GM19043 (cell line): ENCODE results near the gene FLRT1.
"Not testable (repeated sequence)": the region's sequence is repeated elsewhere in the genome, so short reads cannot be mapped to it uniquely, and the experiment has no call there.

ENCODE experiments used
- ATAC-seq: cut with Tn5 transposase; IDR thresholded peaks from one replicate; pipeline ENCODE4 v1.9.1; 2021; ENCODE audit warnings: low read depth; ENCODE audit not compliant: unreplicated experiment

Gene FLRT1

DNA sequence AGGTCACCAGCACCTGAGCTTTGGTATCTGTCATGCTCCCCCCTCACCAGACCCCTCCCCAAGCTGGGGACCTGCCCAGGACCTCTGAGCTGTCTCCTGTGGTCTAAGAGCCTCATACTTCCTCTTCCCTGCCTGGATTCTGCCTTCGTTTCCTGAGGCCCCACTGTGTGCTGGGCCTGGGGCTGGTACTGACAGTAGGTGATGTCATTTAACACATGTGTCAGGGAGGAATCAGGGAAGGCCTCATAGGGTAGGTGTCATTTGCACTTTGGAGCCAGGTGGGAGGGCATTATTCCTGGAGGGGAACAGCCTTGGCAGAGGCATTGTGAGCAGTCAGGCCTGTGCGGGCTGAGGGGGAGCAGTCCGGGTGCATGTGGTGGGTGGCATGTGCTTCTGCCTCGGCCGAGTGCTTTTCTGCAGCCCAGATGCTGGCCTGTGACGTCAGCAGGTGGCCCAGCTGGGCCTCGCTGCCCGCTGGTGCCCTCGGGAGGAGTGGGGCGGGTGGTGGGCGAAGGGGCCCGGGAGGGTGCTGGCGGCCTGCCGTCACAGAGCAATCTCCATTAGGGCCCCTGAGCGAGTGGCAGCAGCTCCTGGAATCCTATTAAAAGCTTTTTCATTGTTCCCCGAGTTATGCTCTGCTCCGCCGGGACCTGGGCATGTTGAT lies 9.1 kb downstream of the FLRT1 start:
- ATAC-seq = no peak

DNA sequence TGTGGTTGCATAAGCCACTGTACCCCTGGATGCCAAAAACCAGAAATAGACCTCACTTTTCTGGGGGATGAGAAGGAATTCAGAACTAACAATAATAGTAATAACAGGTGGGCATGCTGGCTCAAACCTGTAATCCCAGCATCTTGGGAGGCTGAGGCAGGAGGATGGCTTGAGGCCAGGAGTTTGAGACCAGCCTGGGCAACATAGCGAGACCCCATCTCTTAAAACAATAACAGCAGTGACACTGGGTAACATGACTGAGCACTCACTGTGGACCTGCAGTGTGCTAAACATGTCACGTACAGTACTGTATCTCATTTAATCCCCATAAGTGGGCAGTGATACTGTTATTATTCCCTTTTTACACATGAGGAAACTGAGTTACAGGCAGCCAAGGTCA lies 10.0 kb downstream of the FLRT1 start:
- ATAC-seq = no peak

DNA sequence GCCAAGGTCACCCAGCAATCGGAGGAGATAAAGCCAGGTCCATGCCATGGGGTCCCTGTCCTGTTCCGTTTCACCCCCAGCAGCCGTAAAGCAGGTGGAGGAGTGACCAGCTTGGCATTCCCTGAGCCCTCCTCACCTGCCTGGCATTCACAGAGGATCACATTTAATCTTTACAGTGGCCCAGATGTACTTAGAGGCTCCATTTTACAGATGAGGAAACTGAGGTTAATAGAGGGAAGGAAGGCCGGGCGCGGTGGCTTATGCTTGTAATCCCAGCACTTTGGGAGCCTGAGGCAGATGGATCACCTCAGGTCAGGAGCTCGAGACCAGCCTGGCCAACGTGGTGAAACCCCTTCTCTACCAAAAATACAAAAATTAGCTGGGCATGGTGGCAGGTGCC lies 11.6 kb downstream of the FLRT1 start:
- ATAC-seq = not testable (repeated sequence)

DNA sequence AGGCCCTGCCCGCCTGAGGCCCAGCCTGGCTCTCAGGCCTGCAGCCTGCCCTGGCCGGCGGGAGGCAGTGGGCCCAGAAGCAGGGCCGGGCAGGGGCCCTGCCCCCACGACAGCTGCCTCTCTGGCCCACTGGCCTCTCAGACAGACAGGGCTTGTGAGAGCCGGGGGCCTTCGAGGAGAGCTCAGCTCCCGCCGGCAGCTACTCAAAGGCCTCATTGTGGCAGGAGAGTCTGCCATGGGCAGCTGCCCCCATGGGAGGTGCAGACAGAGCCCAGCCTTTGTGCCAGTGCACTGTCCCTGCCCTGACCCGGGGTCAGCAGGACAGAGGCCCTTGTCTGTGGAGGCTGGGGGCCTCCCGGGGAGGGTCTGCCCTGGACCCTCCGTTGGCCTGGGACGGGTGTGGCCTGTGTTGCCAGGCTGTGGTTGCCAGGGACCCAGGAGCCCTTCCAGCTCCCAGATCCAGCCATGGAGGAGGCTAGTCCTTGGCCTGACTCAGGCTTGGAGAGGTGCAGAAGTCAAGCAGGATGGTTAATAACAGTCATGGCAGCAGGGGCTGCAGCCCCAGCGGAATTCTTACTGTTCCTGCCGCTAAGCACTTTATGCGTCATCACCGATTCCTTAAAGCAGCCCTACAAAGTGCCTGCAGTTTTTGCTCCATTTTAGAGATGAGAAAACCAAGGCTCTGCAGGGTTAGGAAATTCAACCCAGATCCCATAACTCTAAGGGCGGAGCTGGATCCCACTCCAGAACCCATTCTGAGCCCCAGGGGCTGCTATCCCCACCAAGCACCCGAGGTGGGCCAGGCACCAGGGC lies 12.5 kb downstream of the FLRT1 start:
- no peak for ATAC-seq

DNA sequence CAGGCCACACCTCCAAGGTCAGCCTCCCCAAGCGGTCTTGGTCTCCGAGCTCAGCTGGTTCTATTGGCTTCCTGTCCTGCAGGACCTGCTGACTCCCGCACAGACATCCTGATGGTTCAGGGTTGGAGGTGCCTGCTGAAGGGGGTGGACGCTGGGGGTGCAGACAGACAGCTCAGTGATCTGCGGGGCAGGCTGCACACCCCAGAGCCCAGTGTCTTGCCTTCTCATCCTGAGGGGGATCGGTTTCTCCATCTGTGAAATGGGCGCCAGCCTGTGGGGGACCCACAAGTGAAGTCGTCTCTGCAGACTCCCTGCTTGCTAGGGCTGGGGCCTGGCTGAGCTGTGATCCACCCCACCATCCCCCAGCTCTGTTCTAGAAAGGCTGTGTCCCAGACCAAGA lies 13.8 kb downstream of the FLRT1 start:
- ATAC-seq = no peak

DNA sequence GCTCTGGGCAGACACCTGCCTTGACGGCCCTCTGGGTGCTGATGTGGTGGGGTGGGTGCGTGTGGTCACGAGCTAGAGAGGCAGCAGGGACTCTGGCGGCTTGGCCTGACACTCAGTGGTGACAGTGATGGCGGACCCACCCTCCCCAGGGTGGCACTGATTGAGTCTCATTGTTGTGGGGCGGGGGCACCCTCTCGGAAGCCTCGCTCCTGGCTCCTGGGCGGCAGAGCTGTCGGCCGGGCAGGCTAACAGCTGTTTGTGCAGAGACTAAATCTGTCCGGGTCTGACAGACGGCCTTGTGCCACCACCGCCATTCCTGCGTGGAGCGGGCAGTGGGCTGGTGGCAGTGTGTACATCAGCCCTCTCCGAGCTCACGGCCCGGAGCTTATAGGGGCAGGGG lies 15.6 kb downstream of the FLRT1 start:
- ATAC-seq = no peak

DNA sequence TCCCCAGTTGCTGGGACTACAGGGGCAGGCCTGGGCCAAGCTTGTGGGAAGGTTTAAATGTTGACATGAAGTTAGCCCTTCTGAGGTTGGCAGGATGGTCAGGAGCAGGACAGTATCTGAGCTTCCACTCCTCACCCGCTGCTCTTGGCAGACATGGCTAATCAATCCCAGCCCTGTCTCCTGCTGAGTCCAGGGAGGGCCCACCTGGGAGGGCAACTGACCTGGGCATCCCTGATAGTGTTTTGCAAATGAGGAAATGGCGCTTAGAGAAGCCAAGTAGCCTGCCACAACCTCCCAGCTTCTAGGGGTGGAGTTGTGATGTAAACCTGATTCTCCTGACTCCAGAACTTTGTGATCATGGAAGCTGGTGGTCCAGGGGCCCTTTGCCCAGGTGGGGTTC lies 16.7 kb downstream of the FLRT1 start:
- no peak for ATAC-seq

DNA sequence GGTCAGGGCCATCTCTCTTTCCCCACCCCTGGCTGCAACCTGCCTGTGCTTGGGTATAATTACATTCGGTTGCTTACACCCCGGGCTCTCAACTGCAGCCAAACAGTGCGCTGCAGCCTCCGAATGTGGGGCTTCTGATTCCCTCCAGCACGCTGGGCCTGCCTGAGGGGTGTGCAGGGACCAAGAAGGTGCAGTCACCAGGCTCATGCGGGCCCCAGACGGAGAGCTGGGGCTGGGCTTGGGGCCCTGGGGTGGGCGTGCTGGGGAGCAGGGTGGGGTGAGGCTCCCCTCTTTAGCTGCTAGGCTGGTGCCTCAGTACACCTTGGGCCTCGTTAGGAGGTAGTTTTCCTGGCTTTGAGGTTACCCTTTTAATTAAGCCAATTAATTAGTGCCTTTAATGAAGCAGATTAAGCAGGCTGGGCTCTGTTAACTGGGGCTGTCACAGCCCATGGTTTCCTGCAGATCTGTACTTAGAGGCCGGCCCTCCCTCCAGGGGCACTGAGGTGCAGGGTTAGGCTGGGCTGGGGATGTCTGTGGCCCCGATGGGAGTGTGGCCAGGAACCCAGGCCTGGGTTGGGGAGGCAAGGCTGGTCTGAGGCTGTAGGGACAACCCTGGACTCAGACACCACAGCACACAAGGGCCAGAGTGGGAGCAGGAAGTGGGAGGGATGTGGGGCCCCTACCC lies 17.3 kb downstream of the FLRT1 start:
- ATAC-seq = no peak

DNA sequence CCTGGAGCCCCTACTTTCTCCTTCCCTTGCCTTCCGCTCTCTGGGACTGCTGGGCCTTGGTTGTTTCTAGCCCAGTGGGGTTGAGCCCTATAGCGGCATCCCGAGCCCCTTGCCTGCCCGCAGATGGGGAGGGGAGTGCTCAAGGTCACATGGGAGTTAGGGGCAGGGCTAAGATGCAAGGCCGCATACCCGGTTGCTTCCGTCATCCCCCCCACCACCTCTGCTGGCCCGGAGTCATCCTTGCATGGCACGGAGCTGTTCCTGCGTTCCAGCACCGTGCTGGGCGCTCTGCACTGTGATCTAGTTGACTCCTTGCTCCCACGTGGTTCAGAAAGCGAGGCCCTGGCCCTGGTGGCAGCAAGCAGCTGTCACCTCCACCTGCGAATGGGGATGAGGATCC lies 18.0 kb downstream of the FLRT1 start:
- no peak for ATAC-seq

DNA sequence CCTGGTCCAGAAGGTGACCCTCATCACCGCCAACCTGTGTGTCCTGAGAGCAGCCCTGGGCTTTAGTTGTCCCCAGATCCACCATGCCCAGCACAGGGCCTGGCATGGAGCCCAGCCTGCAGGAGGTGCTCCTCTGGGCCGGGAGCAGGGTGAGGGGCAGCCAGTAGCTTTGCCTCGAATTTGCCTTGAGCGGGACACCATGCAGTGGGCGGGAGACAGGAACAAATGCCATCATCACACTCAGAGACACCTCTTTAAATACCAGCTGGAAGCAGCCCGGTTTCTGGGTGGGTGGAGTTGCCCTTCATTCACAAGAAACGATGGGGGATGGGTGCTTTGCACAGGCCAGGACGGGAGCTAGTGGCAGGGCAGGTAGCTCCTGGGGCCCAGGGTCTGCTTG lies 19.3 kb downstream of the FLRT1 start:
- no peak for ATAC-seq

DNA sequence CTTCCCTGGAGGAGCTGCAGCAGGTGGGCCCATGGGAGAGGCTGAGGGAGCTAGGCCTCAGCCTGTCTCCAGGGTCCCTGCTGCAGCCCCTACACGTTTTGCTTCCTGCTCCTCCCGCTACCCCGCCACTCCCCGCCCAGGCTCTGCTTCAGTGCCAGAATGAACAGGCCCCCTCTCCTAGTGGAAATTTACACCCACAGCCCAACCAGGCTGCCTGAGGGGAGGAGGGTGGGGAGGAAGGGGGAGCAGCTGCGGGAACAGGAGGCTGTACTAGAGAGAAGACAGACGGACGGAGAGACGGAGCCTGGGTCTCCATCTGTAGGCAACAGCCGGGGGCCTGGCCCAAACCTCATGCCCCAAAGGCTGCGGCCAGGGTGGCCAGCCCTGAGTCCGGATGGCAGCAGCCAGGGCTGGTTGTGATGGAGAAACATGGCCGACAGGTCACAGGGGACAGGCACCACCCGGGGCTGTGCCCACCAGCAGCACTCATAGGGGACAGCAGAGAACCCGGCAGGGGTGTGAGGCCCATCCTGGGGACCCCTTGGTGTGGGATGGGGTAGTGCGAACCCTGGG lies 20.6 kb downstream of the FLRT1 start:
- no peak for ATAC-seq

DNA sequence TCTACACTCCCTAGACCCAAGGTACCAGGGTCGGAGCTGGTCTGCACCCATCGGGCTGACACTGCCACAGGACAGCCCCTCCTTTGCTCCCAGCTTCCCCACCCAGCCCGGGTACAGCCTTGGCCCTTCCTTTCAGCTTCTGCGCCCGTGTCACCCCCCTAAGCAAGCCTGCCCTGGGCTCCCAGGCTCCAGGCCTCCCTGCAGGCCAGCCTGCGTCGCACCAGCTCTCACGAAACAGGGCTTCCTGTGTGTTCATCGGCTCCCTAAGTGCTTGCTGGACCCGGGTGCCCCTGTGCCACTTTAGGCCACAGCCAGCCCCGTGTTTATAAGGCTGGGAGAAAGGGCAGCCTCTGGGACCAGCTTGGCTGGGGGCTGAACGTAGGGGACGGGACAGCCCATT lies 21.1 kb downstream of the FLRT1 start:
- ATAC-seq = no peak

DNA sequence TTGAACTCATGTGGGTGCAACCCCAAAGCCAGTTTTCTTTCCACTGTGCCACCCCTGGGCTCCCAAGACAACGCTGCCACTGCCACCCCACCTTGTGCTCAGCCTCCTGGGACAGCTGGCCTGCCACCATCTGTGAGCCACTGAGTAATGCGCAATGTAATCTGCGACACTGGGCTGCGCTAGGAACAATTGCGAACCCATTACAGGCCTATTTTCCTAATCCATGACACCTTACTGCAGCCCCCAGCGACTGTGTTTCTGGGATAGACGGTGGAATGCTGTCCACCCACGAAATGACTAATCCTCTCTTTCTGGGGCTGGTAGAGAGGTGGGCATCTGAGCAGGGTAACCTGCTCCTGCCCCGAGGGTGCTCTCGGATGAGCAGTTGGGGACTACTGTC lies 22.2 kb downstream of the FLRT1 start:
- no peak for ATAC-seq

DNA sequence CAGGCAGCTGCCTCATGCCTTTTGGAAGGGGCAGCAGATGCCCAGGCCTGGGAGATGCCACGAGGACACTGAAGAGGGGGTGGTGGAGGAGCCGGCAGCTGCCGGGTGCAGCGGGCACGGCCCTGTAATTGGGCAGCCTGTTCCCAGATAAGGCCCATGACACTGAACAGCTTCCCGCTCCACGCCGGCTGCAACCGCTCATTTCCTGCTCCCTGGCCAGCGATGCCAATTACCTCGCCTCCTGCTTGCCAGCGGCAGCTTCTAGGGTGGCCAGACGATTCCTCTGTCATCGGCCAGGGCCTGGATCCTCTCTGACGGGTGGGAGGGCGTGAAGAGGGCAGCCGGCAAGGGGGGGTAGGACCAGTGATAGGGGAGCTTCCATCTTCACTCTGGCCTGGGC lies 22.8 kb downstream of the FLRT1 start:
- no peak for ATAC-seq

DNA sequence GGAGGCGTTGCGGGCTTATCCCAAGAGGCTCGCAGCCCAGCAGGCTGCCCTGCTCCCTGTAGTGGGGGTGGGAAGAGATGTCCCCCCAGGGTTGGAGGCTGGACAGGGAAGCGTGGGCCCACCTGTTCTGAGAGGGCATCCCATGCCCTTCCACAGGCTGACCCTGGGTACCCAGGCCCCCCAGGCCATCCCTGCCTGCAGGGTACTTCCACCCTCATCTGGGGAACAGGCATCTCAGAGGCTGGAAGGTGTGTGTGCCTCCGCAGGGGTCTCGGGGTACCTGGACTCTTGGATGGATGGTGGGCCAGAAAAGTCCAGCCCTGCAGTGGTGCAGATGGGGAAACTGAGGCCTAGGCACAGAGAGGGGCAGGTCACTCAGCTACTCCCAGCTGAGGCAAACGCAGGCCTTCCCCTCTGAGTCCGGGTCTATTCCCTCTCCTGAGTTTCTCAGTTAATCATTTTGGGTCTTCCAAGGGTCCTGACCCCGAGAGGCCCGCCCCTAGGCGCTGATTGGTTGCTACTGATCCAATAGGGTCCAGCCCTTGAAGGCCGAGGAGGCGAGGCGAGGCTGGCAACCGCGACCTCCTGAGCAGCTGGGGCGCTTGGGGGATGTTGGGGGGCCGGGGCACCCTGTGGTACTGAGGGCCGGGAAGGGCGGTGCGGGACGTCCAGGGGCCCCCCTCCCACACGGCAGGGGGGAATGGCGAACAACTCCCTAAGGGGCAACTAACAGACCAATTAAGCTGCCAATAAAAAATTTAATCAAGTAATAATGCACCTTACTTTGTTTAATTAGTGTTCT lies 23.8 kb downstream of the FLRT1 start:
- ATAC-seq = no peak

DNA sequence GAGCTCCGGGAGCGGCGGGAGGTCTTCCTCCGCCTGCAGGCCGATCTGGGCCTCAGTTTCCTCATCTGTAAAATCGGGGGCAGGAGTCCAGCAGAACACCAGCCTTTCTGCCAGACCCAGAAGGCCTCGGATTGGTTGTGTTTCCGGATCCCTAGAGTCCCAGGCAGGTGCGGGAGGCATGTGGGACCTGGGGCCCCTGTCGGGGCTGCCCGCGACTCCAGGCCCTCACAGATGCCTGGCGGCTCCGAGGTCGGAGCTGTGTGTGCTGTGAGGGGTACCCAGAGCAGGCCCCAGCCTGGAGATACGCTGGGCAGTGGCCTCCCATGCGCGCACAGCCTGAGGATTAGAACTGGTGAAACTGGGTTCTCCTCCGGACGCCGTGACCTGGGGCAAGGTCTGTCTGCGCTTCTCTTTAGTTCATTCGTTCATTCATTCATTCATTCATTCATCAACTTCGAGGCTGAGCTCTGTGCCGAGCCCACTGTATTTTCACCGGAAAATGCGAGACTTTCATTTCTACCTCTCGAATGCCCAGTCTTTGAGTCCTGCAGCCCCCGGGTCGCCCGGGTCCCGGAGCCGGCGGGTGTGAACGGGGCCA lies 24.6 kb downstream of the FLRT1 start:
- ATAC-seq = no peak

DNA sequence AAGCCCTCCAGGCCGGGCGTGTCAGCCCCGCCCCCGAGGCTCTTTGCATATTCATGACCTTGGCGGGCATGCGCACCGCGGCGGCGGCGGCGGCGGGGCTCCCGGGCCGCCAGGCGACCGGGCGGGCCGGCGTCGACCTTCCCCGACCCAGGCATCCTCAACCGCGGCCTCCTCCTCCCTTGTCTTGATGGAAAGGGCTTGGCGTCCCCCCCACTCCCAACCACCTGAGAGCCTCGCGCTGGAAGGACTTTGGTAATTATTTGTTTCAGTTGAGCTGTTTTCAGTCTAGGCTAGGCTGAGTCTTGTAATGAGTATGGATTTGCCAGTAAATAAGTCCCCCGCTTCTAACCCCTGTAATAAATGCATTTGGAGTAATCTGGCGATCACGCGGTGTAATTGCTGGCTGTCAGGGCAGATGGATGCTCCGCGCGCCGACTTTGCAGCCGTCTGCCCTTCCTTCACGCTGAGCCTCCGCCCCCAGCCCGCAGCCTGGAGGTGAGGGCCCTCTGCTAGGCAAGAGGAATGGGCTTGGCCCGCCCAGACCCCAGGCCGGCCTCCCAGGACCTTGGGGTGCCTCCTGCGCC lies 25.2 kb downstream of the FLRT1 start:
- ATAC-seq = no peak

DNA sequence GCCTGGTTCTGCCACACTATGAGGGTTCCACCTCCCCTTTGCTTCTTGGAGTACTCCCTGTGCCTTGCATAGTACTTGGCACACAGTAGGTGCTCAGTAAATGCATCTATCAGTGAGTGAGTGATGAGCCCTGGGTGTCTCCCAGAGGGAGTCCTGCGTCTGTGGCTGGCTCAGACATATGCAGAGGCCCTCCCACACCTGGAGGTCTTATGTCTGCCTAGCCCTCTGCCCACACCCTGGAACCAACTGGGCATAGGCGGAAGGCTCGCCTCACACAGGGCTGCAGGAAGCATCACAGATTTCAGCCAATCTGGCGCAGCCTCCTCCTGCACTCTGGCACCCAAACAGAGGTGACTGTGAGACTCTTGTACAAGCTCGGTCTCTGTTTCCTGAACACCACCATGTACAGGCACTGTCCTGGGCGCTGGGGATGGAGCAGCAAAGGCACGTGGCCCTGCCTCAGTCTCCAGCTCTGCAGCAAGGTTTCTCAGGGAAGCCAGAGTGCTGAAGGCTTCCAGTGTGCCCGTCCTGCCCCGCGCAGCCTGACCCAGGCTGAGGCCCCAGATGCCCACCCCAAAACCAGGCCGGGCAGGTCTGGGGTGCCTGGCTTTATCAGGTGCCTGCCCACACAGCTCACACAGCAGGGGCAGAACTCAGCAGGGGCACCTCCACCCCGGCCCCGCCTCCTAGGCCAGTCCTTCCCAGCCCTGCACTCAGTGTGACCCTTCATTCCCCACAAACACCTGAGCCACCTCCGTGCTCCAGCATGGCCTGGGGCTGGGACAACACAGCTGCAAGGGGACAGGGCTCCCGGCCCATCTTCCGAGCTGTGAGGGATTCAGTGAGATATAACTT lies 26.7 kb downstream of the FLRT1 start:
- no peak for ATAC-seq

DNA sequence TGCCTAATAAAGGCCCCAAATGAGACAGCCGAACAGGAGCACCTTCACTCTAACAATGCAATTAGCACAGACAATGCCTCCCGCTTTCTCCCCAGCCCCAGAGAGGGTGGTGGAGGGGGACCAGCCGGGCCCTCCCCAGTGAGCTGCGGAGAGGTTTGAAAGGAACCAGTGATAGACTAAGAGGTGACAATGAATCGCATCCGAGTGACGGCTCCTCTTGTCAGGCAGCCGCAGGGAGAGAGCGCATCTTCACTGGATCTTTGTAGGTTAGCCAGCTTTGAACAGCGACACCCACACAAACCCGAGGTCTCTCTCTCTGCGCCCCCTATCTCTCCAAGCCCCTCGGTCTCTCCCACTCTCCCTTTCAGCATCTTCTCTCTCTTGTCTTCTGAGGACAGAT lies 28.0 kb downstream of the FLRT1 start:
- no peak for ATAC-seq
